GM12801 (cell line): ENCODE data around the gene TMEFF2.

ENCODE experiments used
- CTCF ChIP-seq: IDR thresholded peaks from one replicate; pipeline ENCODE4 v1.5.1; 2011; ENCODE audit warnings: control low read depth; ENCODE audit not compliant: insufficient read length; ENCODE audit errors: extremely low read depth

TMEFF2 gene

GRCh38 chr2:192051533-192051932 lies 143.2 kb downstream of the TMEFF2 start:
- TF ChIP-seq CTCF: no peak

DNA sequence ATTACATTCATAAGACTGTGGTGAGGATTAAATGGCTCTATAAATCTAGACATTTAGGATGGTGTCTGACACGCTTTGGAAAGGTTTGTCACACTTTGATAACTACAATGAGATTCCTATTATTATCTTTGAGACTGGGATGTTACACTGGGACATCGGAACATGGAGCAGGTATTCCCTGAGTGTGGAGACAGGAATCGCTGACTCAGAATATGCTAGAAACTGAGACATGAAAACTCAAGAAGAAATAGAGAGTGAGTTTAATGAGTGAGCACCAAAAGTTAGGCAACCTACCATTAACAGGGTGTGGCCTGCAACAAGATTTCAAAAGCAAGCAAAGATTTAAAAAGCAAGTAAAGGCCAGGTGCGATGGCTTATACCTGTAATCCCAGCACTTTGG lies 145.4 kb downstream of the TMEFF2 start:
- no peak for TF ChIP-seq CTCF

DNA sequence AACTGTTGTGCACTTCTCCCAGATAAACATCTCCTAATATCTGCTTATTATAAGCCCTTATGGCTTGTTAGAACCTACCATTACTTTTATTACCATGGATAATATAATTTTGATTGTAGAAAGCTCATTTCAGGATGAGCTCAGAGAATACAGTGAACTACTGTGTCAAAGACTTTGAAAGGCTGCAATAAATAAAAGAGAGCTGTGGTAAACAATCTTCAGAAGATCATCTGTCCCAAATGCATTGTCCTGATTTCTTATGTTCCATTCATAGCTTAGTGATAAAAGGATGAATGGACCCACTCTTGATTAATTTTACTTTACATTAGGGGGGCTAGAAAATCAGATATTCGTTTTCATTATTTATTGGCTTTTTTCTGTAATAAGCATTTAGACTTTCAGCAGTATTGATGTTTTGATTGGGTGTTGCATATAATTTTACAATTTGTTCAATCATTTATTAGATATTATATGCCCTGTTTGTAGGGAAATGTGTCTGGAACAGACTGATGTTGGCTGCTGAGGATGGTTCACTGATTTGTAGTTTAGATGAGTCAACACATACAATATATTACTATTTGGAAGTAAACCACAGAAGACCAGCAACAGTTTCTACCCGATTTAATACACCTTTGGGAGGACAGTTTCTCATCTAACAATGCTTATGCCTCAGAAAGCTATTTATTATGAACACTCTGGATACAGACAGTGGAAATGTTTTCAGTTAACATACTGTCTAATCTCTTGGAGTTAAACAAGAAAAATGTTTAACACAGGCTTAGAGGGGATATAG lies 147.2 kb downstream of the TMEFF2 start:
- TF ChIP-seq CTCF: no peak

DNA sequence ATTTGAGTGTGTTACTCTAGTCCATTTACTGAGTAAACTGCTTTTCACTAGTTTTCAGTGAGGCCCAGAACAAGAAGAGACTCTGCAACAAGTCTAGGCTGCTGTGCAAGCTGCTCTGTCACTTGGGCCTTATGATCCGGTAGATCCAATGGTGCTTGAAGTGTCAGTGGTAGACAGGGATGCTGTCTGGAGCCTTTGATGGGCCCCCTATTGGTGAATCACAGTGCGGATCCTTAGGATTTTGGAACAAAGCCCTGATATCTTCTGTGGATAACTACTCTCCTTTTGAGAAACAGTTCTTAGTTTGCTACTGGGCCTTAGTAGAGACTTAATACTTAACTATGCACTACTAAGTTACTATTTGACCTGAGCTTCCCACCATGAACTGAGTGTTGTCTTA lies 150.2 kb downstream of the TMEFF2 start:
- no peak for TF ChIP-seq CTCF

DNA sequence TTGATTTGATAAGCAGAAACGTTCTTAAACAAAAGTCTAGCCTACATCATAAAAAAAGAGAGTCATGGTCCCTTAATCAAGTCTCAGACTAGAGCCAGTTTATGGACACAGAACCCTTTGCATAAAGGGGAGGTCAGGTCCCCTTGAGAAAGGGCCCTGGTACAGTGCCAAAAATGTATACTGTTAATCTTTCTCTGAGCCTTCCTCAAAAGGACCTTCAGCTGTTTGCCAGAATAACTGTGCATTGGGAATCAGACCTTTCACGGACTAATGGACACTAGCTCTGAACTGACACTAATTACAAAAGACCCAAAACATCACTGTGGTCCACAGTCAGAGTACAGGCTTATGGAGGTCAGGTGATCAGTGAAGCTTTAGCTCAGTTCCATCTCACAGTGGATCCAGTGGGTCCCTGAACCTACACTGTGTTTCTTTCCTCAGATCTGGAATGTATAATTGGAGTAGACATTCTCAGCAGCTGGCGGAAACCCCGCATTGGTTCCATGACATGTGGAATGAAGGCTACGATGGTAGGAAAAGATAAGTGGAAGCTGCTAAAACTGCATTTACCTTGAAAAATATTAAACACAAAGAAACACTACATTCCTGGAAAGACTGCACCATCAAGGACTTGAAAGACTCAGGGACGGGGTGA lies 151.4 kb downstream of the TMEFF2 start:
- TF ChIP-seq CTCF: no peak

DNA sequence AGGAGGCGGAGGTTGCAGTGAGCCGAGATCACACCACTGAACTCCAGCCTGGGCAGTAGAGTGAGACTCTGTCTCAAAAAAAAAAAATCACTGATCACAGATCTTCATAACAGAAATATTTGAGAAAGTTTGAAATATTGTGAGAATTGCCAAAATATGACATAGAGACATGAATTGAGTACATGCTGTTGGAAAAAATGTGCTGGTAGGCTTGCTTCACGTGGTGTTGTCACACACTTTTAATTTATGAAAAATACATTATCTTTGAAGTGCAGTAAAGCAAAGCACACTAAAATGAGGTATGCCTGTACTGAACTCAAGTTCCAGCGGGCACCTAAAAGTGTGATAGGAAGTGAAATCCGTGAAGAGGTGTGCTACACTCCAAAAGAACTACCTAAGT lies 152.6 kb downstream of the TMEFF2 start:
- no peak for TF ChIP-seq CTCF

- TF ChIP-seq CTCF: no peak
Observed at GRCh38 chr2:192038110-192038509, 156.6 kb downstream of the TMEFF2 start.
